SH-SY5Y (cell line): ENCODE measurements around the gene PDZRN3.

ENCODE experiments used
- GATA2 ChIP-seq: IDR thresholded peaks from 2 replicates; pipeline ENCODE4 v1.6.1; 2011; ENCODE audit warnings: mild to moderate bottlenecking, low read depth, low read length
- GATA3 ChIP-seq: IDR thresholded peaks from 2 replicates; pipeline ENCODE4 v1.6.1; 2011; ENCODE audit warnings: low read depth, mild to moderate bottlenecking, low read length, moderate library complexity

DNA sequence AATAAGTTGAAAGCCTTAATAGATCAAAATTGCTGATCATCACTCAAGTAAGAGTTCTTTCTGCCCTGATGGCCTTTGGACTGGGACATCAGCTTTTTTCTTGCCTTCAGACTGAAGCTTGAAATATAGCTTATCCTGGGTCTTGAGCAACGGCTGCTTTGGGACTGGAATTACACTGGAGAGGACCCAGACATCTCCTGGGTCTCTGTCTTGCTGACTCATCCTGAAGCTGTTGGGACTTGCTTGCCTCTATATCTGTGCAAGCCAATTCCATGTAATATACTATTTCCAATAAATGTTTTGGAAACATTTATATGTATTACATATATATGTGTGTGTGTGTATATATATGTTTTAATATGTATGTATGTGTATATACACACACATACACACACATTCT, 260.2 kb downstream of the PDZRN3 start:
- TF ChIP-seq GATA2: no peak
- no peak for TF ChIP-seq GATA3
